GM12878 (cell line): ENCODE measurements around the gene SUV39H1.

Source experiments
- ATF7 ChIP-seq: fragments of 450-650 bp; IDR thresholded peaks from 2 replicates; pipeline ENCODE4 v1.6.1; 2016; ENCODE audit warnings: low read depth, mild to moderate bottlenecking
- DPF2 ChIP-seq: fragments of 450-650 bp; IDR thresholded peaks from 2 replicates; pipeline ENCODE4 v1.6.1; 2017; ENCODE audit warnings: mild to moderate bottlenecking
- EED ChIP-seq: sonication (generic); IDR thresholded peaks from 2 replicates; pipeline ENCODE4 v1.6.1; 2016; ENCODE audit warnings: antibody characterized with exemption, low read depth
- EZH2 ChIP-seq: IDR thresholded peaks from 2 replicates; pipeline ENCODE4 v1.6.1; 2012; ENCODE audit warnings: low read depth, mild to moderate bottlenecking, control low read depth, inconsistent platforms, low read length, borderline replicate concordance; ENCODE audit not compliant: control insufficient read depth
- NFIC ChIP-seq: IDR thresholded peaks from 2 replicates; pipeline ENCODE4 v1.6.1; 2012; ENCODE audit warnings: low read depth, mild to moderate bottlenecking, inconsistent platforms, low read length, moderate library complexity
- NR2C2 ChIP-seq: IDR thresholded peaks from 2 replicates; pipeline ENCODE4 v1.6.1; 2011; ENCODE audit warnings: borderline replicate concordance, low read depth; ENCODE audit not compliant: control insufficient read depth, insufficient read length
- POLR2AphosphoS2 ChIP-seq: IDR thresholded peaks from 2 replicates; pipeline ENCODE4 v1.6.1; 2011; ENCODE audit warnings: low read depth, mild to moderate bottlenecking, low read length, improper control_type of control experiment, moderate library complexity
- POLR2AphosphoS5 ChIP-seq: IDR thresholded peaks from 2 replicates; pipeline ENCODE4 v1.6.1; 2011; ENCODE audit warnings: mild to moderate bottlenecking, low read length, inconsistent platforms
- RCOR1 ChIP-seq: conservative IDR thresholded peaks from 2 replicates; pipeline ENCODE4 v1.6.1; 2012; ENCODE audit warnings: low read depth, low read length, improper control_type of control experiment
- TAF1 ChIP-seq: IDR thresholded peaks from 2 replicates; pipeline ENCODE4 v1.6.1; 2011; ENCODE audit warnings: mild to moderate bottlenecking, low read depth, low read length, borderline replicate concordance
- YY1 ChIP-seq: IDR thresholded peaks from 2 replicates; pipeline ENCODE4 v1.6.1; 2011; ENCODE audit warnings: low read depth, mild to moderate bottlenecking, low read length
- ZNF384 ChIP-seq: IDR thresholded peaks from 2 replicates; pipeline ENCODE4 v1.6.1; 2012; ENCODE audit warnings: low read depth, mild to moderate bottlenecking, low read length, improper control_type of control experiment, borderline replicate concordance
- TF ChIP-seq, protein P1 (sequence below): fragments of 450-650 bp; formaldehyde crosslinking; IDR thresholded peaks from 2 replicates; pipeline ENCODE4 v1.4.0; 2020; ENCODE audit warnings: mild to moderate bottlenecking, moderate library complexity
- TF ChIP-seq, protein P2 (sequence below), 3 experiments: IDR thresholded peaks in 2 of 3; conservative IDR thresholded peaks in 1 of 3; 2 replicates each; pipeline ENCODE4 v1.5.1; 2011; ENCODE audit warnings: low read depth in 3 of 3, low read length in 3 of 3, mild to moderate bottlenecking in 3 of 3, control low read depth in 2 of 3, moderate library complexity in 2 of 3, inconsistent platforms in 1 of 3, mixed read lengths in 1 of 3; ENCODE audit not compliant: control insufficient read depth in 2 of 3, insufficient read depth in 1 of 3; ENCODE audit errors: extremely low read depth in 1 of 3

DNA sequence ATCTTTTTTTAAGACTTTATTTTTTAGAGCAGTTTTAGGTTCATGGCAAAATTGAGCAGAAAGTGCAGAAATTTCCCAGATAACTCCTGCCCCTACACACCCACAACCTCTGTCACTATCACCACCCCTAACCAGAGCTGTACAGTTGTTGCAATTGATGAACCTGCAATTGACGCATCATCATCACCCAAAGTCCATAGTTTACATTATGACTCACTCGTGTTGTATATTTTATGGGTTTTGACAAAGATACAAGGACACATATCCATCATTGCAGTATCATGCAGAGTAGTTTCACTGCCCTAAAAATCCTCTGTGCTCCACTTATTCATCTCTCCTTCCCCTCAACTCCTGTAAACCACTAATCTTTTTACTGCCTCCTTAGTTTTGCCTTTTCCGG, 47.4 kb upstream of the SUV39H1 start:
- no peak for TF ChIP-seq EZH2
- TF ChIP-seq, protein P1, sequence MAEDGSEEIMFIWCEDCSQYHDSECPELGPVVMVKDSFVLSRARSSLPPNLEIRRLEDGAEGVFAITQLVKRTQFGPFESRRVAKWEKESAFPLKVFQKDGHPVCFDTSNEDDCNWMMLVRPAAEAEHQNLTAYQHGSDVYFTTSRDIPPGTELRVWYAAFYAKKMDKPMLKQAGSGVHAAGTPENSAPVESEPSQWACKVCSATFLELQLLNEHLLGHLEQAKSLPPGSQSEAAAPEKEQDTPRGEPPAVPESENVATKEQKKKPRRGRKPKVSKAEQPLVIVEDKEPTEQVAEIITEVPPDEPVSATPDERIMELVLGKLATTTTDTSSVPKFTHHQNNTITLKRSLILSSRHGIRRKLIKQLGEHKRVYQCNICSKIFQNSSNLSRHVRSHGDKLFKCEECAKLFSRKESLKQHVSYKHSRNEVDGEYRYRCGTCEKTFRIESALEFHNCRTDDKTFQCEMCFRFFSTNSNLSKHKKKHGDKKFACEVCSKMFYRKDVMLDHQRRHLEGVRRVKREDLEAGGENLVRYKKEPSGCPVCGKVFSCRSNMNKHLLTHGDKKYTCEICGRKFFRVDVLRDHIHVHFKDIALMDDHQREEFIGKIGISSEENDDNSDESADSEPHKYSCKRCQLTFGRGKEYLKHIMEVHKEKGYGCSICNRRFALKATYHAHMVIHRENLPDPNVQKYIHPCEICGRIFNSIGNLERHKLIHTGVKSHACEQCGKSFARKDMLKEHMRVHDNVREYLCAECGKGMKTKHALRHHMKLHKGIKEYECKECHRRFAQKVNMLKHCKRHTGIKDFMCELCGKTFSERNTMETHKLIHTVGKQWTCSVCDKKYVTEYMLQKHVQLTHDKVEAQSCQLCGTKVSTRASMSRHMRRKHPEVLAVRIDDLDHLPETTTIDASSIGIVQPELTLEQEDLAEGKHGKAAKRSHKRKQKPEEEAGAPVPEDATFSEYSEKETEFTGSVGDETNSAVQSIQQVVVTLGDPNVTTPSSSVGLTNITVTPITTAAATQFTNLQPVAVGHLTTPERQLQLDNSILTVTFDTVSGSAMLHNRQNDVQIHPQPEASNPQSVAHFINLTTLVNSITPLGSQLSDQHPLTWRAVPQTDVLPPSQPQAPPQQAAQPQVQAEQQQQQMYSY, result no peak
- no peak for TF ChIP-seq RCOR1
- TF ChIP-seq POLR2AphosphoS5, result no peak
- TF ChIP-seq, protein P2, sequence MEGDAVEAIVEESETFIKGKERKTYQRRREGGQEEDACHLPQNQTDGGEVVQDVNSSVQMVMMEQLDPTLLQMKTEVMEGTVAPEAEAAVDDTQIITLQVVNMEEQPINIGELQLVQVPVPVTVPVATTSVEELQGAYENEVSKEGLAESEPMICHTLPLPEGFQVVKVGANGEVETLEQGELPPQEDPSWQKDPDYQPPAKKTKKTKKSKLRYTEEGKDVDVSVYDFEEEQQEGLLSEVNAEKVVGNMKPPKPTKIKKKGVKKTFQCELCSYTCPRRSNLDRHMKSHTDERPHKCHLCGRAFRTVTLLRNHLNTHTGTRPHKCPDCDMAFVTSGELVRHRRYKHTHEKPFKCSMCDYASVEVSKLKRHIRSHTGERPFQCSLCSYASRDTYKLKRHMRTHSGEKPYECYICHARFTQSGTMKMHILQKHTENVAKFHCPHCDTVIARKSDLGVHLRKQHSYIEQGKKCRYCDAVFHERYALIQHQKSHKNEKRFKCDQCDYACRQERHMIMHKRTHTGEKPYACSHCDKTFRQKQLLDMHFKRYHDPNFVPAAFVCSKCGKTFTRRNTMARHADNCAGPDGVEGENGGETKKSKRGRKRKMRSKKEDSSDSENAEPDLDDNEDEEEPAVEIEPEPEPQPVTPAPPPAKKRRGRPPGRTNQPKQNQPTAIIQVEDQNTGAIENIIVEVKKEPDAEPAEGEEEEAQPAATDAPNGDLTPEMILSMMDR (IDR thresholded peaks at IDR 0.05 in 2 of 3, conservative IDR thresholded peaks at IDR 0.05 in 1 of 3; ENCODE audit: control insufficient read depth in 2 of 3, extremely low read depth in 1 of 3, insufficient read depth in 1 of 3, low read depth in 3 of 3, low read length in 3 of 3), result no peak
- no peak for TF ChIP-seq DPF2
- TF ChIP-seq ZNF384, result no peak
- TF ChIP-seq NR2C2, result no peak
- TF ChIP-seq TAF1, result no peak
- no peak for TF ChIP-seq ATF7
- no peak for TF ChIP-seq POLR2AphosphoS2
- TF ChIP-seq EED, result no peak
- TF ChIP-seq YY1, result no peak
- TF ChIP-seq NFIC, result no peak
